Prostate gland (tissue), 2 donors: ENCODE data around the gene XPR1. TPM values are rescaled to one million over a fixed set of nuclear protein-coding genes. Genes with fewer than 3 reads are reported as not detected.

Experiments used
- DNase-seq: peaks from one replicate; pipeline ENCODE4 v3.0.0-alpha.2; 2019; ENCODE audit warnings: low spot score
- H3K27ac ChIP-seq, 2 donors: fragments of 200-600 bp; sonication (generic); 2 replicates each; pipeline ENCODE4 v1.5.1; 2017 to 2019
- H3K27me3 ChIP-seq: fragments of 200-600 bp; sonication (generic); replicated peaks from 2 replicates; pipeline ENCODE4 v1.5.1; 2019; ENCODE audit not compliant: insufficient read depth
- H3K36me3 ChIP-seq, 2 donors: fragments of 200-600 bp; sonication (generic); 1 replicate in 1 of 2; 2 replicates in 1 of 2; pipeline versions ENCODE4 v1.5.1 to v1.8.1; 2017 to 2019
- H3K4me1 ChIP-seq: fragments of 200-600 bp; sonication (generic); replicated peaks from 2 replicates; pipeline ENCODE4 v1.5.1; 2019
- H3K4me3 ChIP-seq, 2 donors: fragments of 200-600 bp; sonication (generic); 2 replicates each; pipeline ENCODE4 v1.5.1; 2017 to 2019
- H3K9me3 ChIP-seq: fragments of 200-600 bp; sonication (generic); 2 replicates; pipeline ENCODE4 v1.5.1; 2017
- POLR2A ChIP-seq: fragments of 450-650 bp; IDR thresholded peaks from one replicate; pipeline ENCODE4 v1.6.1; 2016; ENCODE audit warnings: antibody characterized with exemption, mild to moderate bottlenecking
- POLR2AphosphoS5 ChIP-seq: sonication (generic); formaldehyde crosslinking; IDR thresholded peaks from one replicate; pipeline ENCODE4 v1.6.1; 2017; ENCODE audit warnings: antibody characterized with exemption
- WGBS: methylation state at CpG from one replicate; pipeline ENCODE4 v1.1.5; 2018; 5-methylcytosine and 5-hydroxymethylcytosine counted together
- intact Hi-C: fragments of 100-400 bp; cut with DNase I; formaldehyde crosslinking; loops from one replicate; pipeline ENCODE4 v1.14.2; 2022
- total RNA-seq, 2 donors: library from RNA; depleted of rRNA; stranded (reverse); fragments of >200 nt; gene quantifications; one replicate each; pipeline ENCODE4 v1.1.0, GENCODE V29; 2016
- TF ChIP-seq, protein P1 (sequence below), 4 experiments: fragments of 200-600 bp in 2 of 4; fragments of 450-650 bp in 2 of 4; sonication (generic) in 2 of 4; IDR thresholded peaks; 1 replicate in 3 of 4; 2 replicates in 1 of 4; pipeline ENCODE4 v1.5.1; 2016 to 2019; ENCODE audit warnings: antibody characterized with exemption in 4 of 4, mild to moderate bottlenecking in 2 of 4, moderate library complexity in 2 of 4

XPR1 gene
- total RNA-seq, 2 donors from 2014 or later = 17.5 to 70.3 TPM

DNA sequence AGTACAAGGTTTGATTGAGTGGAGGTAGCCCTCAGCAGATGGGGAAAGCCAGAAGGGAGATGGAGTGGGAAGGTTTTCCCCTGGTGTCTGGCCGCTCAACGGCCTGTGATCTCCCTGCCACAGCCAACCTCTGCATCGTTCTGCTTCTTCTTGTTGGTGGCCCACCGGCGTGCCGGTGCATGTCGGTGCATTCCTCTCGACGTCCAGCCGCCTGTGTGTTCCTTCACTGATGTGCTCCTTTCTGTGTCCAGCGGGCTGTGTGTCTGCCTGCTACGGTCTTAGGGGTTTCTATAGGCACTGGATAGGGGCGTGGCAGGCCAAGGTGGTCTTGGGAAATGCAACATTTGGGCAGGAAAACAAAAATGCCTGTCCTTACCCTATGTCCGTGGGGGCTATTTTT lies 101.0 kb downstream of the XPR1 start:
- Histone ChIP-seq H3K27ac (no peak overlapping the region), H3K36me3 (no peaks in the 10 kb centered on the region), H3K27me3 (no peaks in the 10 kb centered on the region), H3K9me3 (no peaks in the 10 kb centered on the region), H3K4me1 (no peaks in the 10 kb centered on the region), H3K4me3 (no peak overlapping the region)
- intact Hi-C loops = no loop called here
- no peak for DNase-seq
- TF ChIP-seq POLR2A (no peak), POLR2AphosphoS5 (no peak)
- TF ChIP-seq, protein P1, sequence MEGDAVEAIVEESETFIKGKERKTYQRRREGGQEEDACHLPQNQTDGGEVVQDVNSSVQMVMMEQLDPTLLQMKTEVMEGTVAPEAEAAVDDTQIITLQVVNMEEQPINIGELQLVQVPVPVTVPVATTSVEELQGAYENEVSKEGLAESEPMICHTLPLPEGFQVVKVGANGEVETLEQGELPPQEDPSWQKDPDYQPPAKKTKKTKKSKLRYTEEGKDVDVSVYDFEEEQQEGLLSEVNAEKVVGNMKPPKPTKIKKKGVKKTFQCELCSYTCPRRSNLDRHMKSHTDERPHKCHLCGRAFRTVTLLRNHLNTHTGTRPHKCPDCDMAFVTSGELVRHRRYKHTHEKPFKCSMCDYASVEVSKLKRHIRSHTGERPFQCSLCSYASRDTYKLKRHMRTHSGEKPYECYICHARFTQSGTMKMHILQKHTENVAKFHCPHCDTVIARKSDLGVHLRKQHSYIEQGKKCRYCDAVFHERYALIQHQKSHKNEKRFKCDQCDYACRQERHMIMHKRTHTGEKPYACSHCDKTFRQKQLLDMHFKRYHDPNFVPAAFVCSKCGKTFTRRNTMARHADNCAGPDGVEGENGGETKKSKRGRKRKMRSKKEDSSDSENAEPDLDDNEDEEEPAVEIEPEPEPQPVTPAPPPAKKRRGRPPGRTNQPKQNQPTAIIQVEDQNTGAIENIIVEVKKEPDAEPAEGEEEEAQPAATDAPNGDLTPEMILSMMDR (IDR thresholded peaks at IDR 0.05) = no peak
- WGBS = 97% methylated on average over 14 of the region's 14 CpGs

DNA sequence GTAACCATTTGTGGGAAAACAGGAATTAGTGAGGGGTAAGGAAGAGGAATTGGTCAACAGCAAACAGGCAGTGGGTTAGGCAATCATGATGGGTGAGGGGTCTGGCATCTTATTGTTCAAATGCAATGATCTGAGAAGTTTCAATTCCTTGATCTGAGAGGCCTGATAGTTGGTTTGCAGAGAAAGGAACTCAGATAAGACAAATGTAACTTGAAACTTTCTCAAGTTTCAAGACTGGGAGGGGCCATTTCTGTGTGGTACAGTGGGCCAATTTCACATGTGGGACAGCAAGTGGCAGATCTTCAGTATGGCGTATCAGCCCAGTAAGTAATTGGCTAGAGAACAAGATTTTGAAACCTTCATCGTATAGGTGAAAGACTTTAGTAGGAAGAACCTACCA lies 102.5 kb downstream of the XPR1 start:
- no peaks in the 10 kb centered on the region for H3K36me3 ChIP-seq
- no peaks in the 10 kb centered on the region for H3K27me3 ChIP-seq
- no peaks in the 10 kb centered on the region for H3K4me1 ChIP-seq
- no peak for DNase-seq
- no peak overlapping the region for H3K27ac ChIP-seq
- 100% methylated on average over 2 of the region's 2 CpGs for WGBS
- intact Hi-C loops = no loop called here
- no peak overlapping the region for H3K4me3 ChIP-seq
- H3K9me3 ChIP-seq = no peaks in the 10 kb centered on the region
- TF ChIP-seq, protein P1 (IDR thresholded peaks at IDR 0.05) = no peak
- TF ChIP-seq POLR2A (no peak), POLR2AphosphoS5 (no peak)

DNA sequence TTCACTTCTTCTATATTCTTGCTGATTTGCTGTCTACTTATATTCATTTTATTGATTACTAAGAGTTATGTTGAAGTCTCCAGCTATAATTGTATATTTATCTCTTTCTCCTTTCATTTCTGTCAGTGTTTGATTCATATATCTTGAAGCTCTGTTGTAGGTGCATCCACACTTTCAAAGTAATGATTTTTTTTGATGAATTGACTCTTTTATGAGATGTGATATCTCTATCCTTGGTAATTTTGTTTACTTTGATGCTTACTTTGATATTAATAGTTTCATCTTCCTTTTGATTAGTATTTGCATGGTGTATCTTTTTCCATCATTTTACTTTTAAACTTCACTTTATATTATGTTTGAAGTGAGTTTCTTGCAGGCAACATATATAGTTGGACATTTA lies 110.8 kb downstream of the XPR1 start:
- DNase-seq = no peak
- Histone ChIP-seq H3K36me3 (no peaks in the 10 kb centered on the region), H3K27me3 (no peaks in the 10 kb centered on the region), H3K27ac (no peak overlapping the region), H3K4me1 (no peaks in the 10 kb centered on the region), H3K4me3 (no peak overlapping the region), H3K9me3 (no peaks in the 10 kb centered on the region)
- TF ChIP-seq POLR2AphosphoS5 (no peak), POLR2A (no peak)
- TF ChIP-seq, protein P1 (IDR thresholded peaks at IDR 0.05) = no peak
- intact Hi-C loops = no loop called here

DNA sequence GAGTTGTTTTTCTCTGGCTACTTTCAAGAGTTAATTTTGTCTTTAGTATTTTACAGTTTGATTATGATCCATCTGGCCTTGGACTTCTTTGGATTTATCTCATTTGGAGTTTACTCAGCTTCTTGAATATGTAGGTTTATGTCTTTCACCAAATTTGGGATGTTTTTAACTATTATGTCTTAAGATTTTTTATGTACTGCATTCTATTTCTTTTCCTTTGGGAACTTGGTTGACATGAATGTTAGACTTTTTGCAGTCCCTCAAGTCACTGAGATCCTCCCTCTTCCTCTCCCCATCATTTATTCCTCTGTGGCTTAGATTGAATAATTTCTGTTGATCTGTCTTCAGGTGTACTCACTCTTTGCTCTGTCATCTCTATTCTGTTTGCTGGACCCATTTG lies 112.0 kb downstream of the XPR1 start:
- intact Hi-C loops = no loop called here
- no peak overlapping the region for H3K27ac ChIP-seq
- H3K9me3 ChIP-seq = no peaks in the 10 kb centered on the region
- no peaks in the 10 kb centered on the region for H3K27me3 ChIP-seq
- H3K4me3 ChIP-seq = no peak overlapping the region
- H3K36me3 ChIP-seq = no peaks in the 10 kb centered on the region
- no peaks in the 10 kb centered on the region for H3K4me1 ChIP-seq
- no peak for DNase-seq
- TF ChIP-seq, protein P1 (IDR thresholded peaks at IDR 0.05) = no peak
- TF ChIP-seq POLR2A = no peak
- TF ChIP-seq POLR2AphosphoS5 = no peak

DNA sequence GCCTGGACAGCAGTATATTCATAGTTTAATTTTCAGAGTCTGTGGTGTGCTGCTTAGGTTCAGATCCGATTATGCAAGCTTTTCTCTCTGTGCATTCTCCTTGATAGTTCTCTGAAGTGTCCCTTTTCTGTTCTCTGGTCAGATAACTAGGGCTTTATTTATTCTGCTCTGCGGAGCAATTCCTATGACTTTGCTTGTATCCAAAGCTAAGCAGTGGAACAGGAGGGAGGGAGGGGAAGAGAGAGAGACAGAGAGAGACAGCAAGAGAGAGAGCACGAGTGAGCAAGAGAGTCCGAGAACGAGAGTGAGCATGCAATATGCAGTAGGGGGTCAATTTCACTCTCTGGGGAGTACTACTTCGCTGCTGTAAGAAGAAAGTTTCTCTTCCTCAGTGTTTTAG lies 113.3 kb downstream of the XPR1 start:
- intact Hi-C loops = no loop called here
- 96% methylated on average over 6 of the region's 6 CpGs for WGBS
- no peak for DNase-seq

More for the DNA sequence above, 113.3 kb downstream of the XPR1 start:
- no peaks in the 10 kb centered on the region for H3K36me3 ChIP-seq
- H3K27me3 ChIP-seq = no peaks in the 10 kb centered on the region
- H3K27ac ChIP-seq = no peak overlapping the region
- no peak for TF ChIP-seq POLR2AphosphoS5
- TF ChIP-seq POLR2A = no peak
- TF ChIP-seq, protein P1 (IDR thresholded peaks at IDR 0.05) = no peak
- H3K4me1 ChIP-seq = no peaks in the 10 kb centered on the region
- no peaks in the 10 kb centered on the region for H3K9me3 ChIP-seq
- H3K4me3 ChIP-seq = no peak overlapping the region
